Activated naive CD8-positive, alpha-beta T cell treated with anti-CD3 and anti-CD28 coated beads for 36 hours (primary cell): ENCODE results near the gene KATNA1. TPM values are rescaled to one million over a fixed set of nuclear protein-coding genes. Genes with fewer than 3 reads are reported as not detected.

Experiments used
- DNase-seq: peaks from one replicate; pipeline ENCODE4 v3.0.0; 2021
- H3K27ac Mint-ChIP-seq: one replicate; pipeline ENCODE4 v1.8.0; 2022; ENCODE audit warnings: mild to moderate bottlenecking, moderate library complexity, mixed read lengths
- H3K27me3 Mint-ChIP-seq: one replicate; pipeline ENCODE4 v1.8.0; 2022; ENCODE audit warnings: mild to moderate bottlenecking, mixed read lengths
- H3K36me3 Mint-ChIP-seq: one replicate; pipeline ENCODE4 v1.8.0; 2021; ENCODE audit warnings: mild to moderate bottlenecking, mixed read lengths
- H3K4me1 Mint-ChIP-seq: one replicate; pipeline ENCODE4 v1.8.0; 2021; ENCODE audit warnings: mixed read lengths
- H3K4me3 Mint-ChIP-seq: one replicate; pipeline ENCODE4 v1.8.0; 2022; ENCODE audit warnings: mild to moderate bottlenecking, moderate library complexity, mixed read lengths
- H3K9me3 Mint-ChIP-seq: one replicate; pipeline ENCODE4 v1.8.0; 2022; ENCODE audit warnings: mixed read lengths
- total RNA-seq, 2 experiments: library from RNA; stranded (reverse); gene quantifications; one replicate each; pipeline ENCODE4 v1.2.3, GENCODE V29; 2021

Gene KATNA1
- total RNA-seq, 2 experiments from 2014 or later: 21.9 to 23.2 TPM

GRCh38 chr6:149642829-149643580 is 5.5 kb downstream of the KATNA1 start:
- Mint-ChIP-seq H3K4me1 (peaks cover 22% of the 10 kb centered on the region), H3K27me3 (no peaks in the 10 kb centered on the region), H3K36me3 (peaks cover 14% of the 10 kb centered on the region), H3K4me3 (no peak overlapping the region), H3K27ac (no peak overlapping the region), H3K9me3 (no peaks in the 10 kb centered on the region)
- DNase-seq: no peak

GRCh38 chr6:149636124-149636523 is 12.4 kb downstream of the KATNA1 start:
- Mint-ChIP-seq H3K4me3 (no peak overlapping the region), H3K36me3 (peaks cover 6% of the 10 kb centered on the region), H3K4me1 (no peaks in the 10 kb centered on the region), H3K27me3 (no peaks in the 10 kb centered on the region), H3K9me3 (no peaks in the 10 kb centered on the region), H3K27ac (no peak overlapping the region)
- no peak for DNase-seq

- H3K36me3 Mint-ChIP-seq: peaks cover 10% of the 10 kb centered on the region
- peaks cover 2% of the 10 kb centered on the region for H3K4me1 Mint-ChIP-seq
- H3K9me3 Mint-ChIP-seq: no peaks in the 10 kb centered on the region
- DNase-seq: no peak
- no peak overlapping the region for H3K27ac Mint-ChIP-seq
- no peak overlapping the region for H3K4me3 Mint-ChIP-seq
- no peaks in the 10 kb centered on the region for H3K27me3 Mint-ChIP-seq
Measured at GRCh38 chr6:149634315-149634714, 14.2 kb downstream of the KATNA1 start.

GRCh38 chr6:149628875-149629510 is 19.5 kb downstream of the KATNA1 start:
- Mint-ChIP-seq H3K9me3 (no peaks in the 10 kb centered on the region), H3K27me3 (no peaks in the 10 kb centered on the region), H3K36me3 (peaks cover 11% of the 10 kb centered on the region), H3K27ac (peak overlapping the region; percentile 3), H3K4me1 (peaks cover 8% of the 10 kb centered on the region), H3K4me3 (no peak overlapping the region)
- no peak for DNase-seq

GRCh38 chr6:149627672-149628071 is 20.8 kb downstream of the KATNA1 start:
- H3K4me1 Mint-ChIP-seq: peaks cover 8% of the 10 kb centered on the region

GRCh38 chr6:149615805-149616204 is 32.7 kb downstream of the KATNA1 start:
- peaks cover 7% of the 10 kb centered on the region for H3K4me1 Mint-ChIP-seq
- peaks cover 55% of the 10 kb centered on the region for H3K36me3 Mint-ChIP-seq
- H3K4me3 Mint-ChIP-seq: no peak overlapping the region
- DNase-seq: no peak
- H3K27me3 Mint-ChIP-seq: no peaks in the 10 kb centered on the region
- peaks cover 3% of the 10 kb centered on the region for H3K9me3 Mint-ChIP-seq
- no peak overlapping the region for H3K27ac Mint-ChIP-seq

More at GRCh38 chr6:149627672-149628071, 20.8 kb downstream of the KATNA1 start:
- no peaks in the 10 kb centered on the region for H3K9me3 Mint-ChIP-seq
- no peaks in the 10 kb centered on the region for H3K27me3 Mint-ChIP-seq
- H3K27ac Mint-ChIP-seq: no peak overlapping the region
- DNase-seq: no peak
- no peak overlapping the region for H3K4me3 Mint-ChIP-seq
- H3K36me3 Mint-ChIP-seq: peaks cover 16% of the 10 kb centered on the region

GRCh38 chr6:149614337-149614736 is 34.2 kb downstream of the KATNA1 start:
- H3K4me1 Mint-ChIP-seq: peaks cover 9% of the 10 kb centered on the region
- H3K9me3 Mint-ChIP-seq: peaks cover 3% of the 10 kb centered on the region
- H3K27me3 Mint-ChIP-seq: no peaks in the 10 kb centered on the region
- no peak overlapping the region for H3K27ac Mint-ChIP-seq
- H3K4me3 Mint-ChIP-seq: no peak overlapping the region
- H3K36me3 Mint-ChIP-seq: peaks cover 44% of the 10 kb centered on the region
- DNase-seq: no peak

GRCh38 chr6:149608381-149608982 is 40.0 kb downstream of the KATNA1 start:
- DNase-seq: no peak
- Mint-ChIP-seq H3K27ac (no peak overlapping the region), H3K4me1 (peaks cover 7% of the 10 kb centered on the region), H3K4me3 (no peak overlapping the region), H3K36me3 (peaks cover 18% of the 10 kb centered on the region), H3K27me3 (no peaks in the 10 kb centered on the region), H3K9me3 (peaks cover 3% of the 10 kb centered on the region)

- no peak overlapping the region for H3K4me3 Mint-ChIP-seq
- H3K27ac Mint-ChIP-seq: no peak overlapping the region
- no peaks in the 10 kb centered on the region for H3K4me1 Mint-ChIP-seq
- H3K9me3 Mint-ChIP-seq: no peaks in the 10 kb centered on the region
- H3K36me3 Mint-ChIP-seq: peaks cover 11% of the 10 kb centered on the region
- no peak for DNase-seq
- no peaks in the 10 kb centered on the region for H3K27me3 Mint-ChIP-seq
Measured at GRCh38 chr6:149600508-149600907, 48.0 kb downstream of the KATNA1 start.

GRCh38 chr6:149593408-149593807 is 55.1 kb downstream of the KATNA1 start:
- Mint-ChIP-seq H3K27me3 (no peaks in the 10 kb centered on the region), H3K36me3 (peaks cover 4% of the 10 kb centered on the region), H3K4me3 (no peak overlapping the region), H3K4me1 (no peaks in the 10 kb centered on the region), H3K27ac (no peak overlapping the region), H3K9me3 (no peaks in the 10 kb centered on the region)
- DNase-seq: no peak

- H3K9me3 Mint-ChIP-seq: no peaks in the 10 kb centered on the region
- H3K4me3 Mint-ChIP-seq: no peak overlapping the region
- H3K27ac Mint-ChIP-seq: no peak overlapping the region
Measured at GRCh38 chr6:149592983-149593382, 55.5 kb downstream of the KATNA1 start.

GRCh38 chr6:149586149-149586548 is 62.4 kb downstream of the KATNA1 start:
- no peaks in the 10 kb centered on the region for H3K27me3 Mint-ChIP-seq
- H3K9me3 Mint-ChIP-seq: no peaks in the 10 kb centered on the region
- no peak overlapping the region for H3K4me3 Mint-ChIP-seq
- H3K36me3 Mint-ChIP-seq: peaks cover 3% of the 10 kb centered on the region
- DNase-seq: no peak
- peaks cover 5% of the 10 kb centered on the region for H3K4me1 Mint-ChIP-seq
- peak overlapping the region; percentile 61 for H3K27ac Mint-ChIP-seq

More at GRCh38 chr6:149592983-149593382, 55.5 kb downstream of the KATNA1 start:
- Mint-ChIP-seq H3K27me3 (no peaks in the 10 kb centered on the region), H3K36me3 (peaks cover 4% of the 10 kb centered on the region), H3K4me1 (no peaks in the 10 kb centered on the region)
- DNase-seq: no peak

GRCh38 chr6:149581349-149581748 is 67.2 kb downstream of the KATNA1 start:
- H3K36me3 Mint-ChIP-seq: peaks cover 13% of the 10 kb centered on the region
- no peak for DNase-seq
- H3K9me3 Mint-ChIP-seq: no peaks in the 10 kb centered on the region
- H3K4me3 Mint-ChIP-seq: no peak overlapping the region
- peaks cover 5% of the 10 kb centered on the region for H3K4me1 Mint-ChIP-seq
- H3K27ac Mint-ChIP-seq: no peak overlapping the region
- H3K27me3 Mint-ChIP-seq: no peaks in the 10 kb centered on the region

- H3K27ac Mint-ChIP-seq: no peak overlapping the region
- peaks cover 2% of the 10 kb centered on the region for H3K4me1 Mint-ChIP-seq
Measured at GRCh38 chr6:149580880-149581279, 67.6 kb downstream of the KATNA1 start.

GRCh38 chr6:149567945-149568585 is 80.4 kb downstream of the KATNA1 start:
- H3K4me1 Mint-ChIP-seq: peaks cover 27% of the 10 kb centered on the region
- H3K27ac Mint-ChIP-seq: no peak overlapping the region
- H3K4me3 Mint-ChIP-seq: no peak overlapping the region
- H3K36me3 Mint-ChIP-seq: no peaks in the 10 kb centered on the region
- DNase-seq: no peak
- H3K27me3 Mint-ChIP-seq: no peaks in the 10 kb centered on the region
- H3K9me3 Mint-ChIP-seq: no peaks in the 10 kb centered on the region

More at GRCh38 chr6:149580880-149581279, 67.6 kb downstream of the KATNA1 start:
- no peak for DNase-seq
- H3K9me3 Mint-ChIP-seq: no peaks in the 10 kb centered on the region
- H3K4me3 Mint-ChIP-seq: no peak overlapping the region
- H3K36me3 Mint-ChIP-seq: peaks cover 12% of the 10 kb centered on the region
- H3K27me3 Mint-ChIP-seq: no peaks in the 10 kb centered on the region
